Astrocyte (in vitro differentiated cells and primary cell): ENCODE measurements around the gene SIRT2. TPM values are rescaled to one million over a fixed set of nuclear protein-coding genes. Genes with fewer than 3 reads are reported as not detected.
A peak's percentile ranks its signal among the peaks of the same experiment; 100 is the strongest.
"Not testable (repeated sequence)": the region's sequence is repeated elsewhere in the genome, so short reads cannot be mapped to it uniquely, and the experiment has no call there.

ENCODE experiments used
- DNase-seq: peaks from one replicate; pipeline ENCODE4 v3.0.0-alpha.2; 2010; ENCODE audit warnings: low read depth
- FAIRE-seq: peaks from 2 replicates; lab custom pipeline; 2011; peaks lifted over from hg19 to GRCh38; lab: Jason Lieb, UNC
- H2AFZ ChIP-seq: 2 replicates; pipeline ENCODE4 v1.6.0; 2012; ENCODE audit warnings: low read depth, low read length, inconsistent platforms
- H3K27ac ChIP-seq: 2 replicates; pipeline ENCODE4 v1.5.1; 2011; ENCODE audit warnings: low read depth, low read length, inconsistent platforms
- H3K27me3 ChIP-seq: 2 replicates; pipeline ENCODE4 v1.6.0; 2011; ENCODE audit warnings: low read length, inconsistent platforms; ENCODE audit not compliant: insufficient read depth
- H3K36me3 ChIP-seq: 2 replicates; pipeline ENCODE4 v1.5.1; 2011; ENCODE audit warnings: low read length, inconsistent platforms; ENCODE audit not compliant: insufficient read depth
- H3K4me1 ChIP-seq: 2 replicates; pipeline ENCODE4 v1.5.1; 2011; ENCODE audit warnings: low read length, inconsistent platforms; ENCODE audit not compliant: insufficient read depth
- H3K4me2 ChIP-seq: 2 replicates; pipeline ENCODE4 v1.6.0; 2012; ENCODE audit warnings: low read length, inconsistent platforms
- H3K4me3 ChIP-seq: 2 replicates; pipeline ENCODE4 v1.5.1; 2011; ENCODE audit warnings: low read depth, mild to moderate bottlenecking, low read length, inconsistent platforms; ENCODE audit not compliant: insufficient read depth
- H3K79me2 ChIP-seq: 2 replicates; pipeline ENCODE4 v1.6.0; 2012; ENCODE audit warnings: mild to moderate bottlenecking, low read length, inconsistent platforms; ENCODE audit not compliant: insufficient read depth
- H3K9ac ChIP-seq: 2 replicates; pipeline ENCODE4 v1.6.0; 2012; ENCODE audit warnings: mild to moderate bottlenecking, low read length, inconsistent platforms
- H3K9me3 ChIP-seq: 2 replicates; pipeline ENCODE4 v1.5.1; 2012; ENCODE audit warnings: low read depth, mild to moderate bottlenecking, low read length, inconsistent platforms; ENCODE audit not compliant: insufficient read depth
- H4K20me1 ChIP-seq: 2 replicates; pipeline ENCODE4 v1.6.0; 2012; ENCODE audit warnings: low read length, inconsistent platforms; ENCODE audit not compliant: insufficient read depth
- H3K27ac Mint-ChIP-seq: one replicate; pipeline ENCODE4 v1.8.0; 2021; ENCODE audit warnings: mild to moderate bottlenecking, mixed read lengths; ENCODE audit not compliant: unreplicated experiment
- H3K27me3 Mint-ChIP-seq: one replicate; pipeline ENCODE4 v1.8.0; 2021; ENCODE audit warnings: low read depth, mixed read lengths; ENCODE audit not compliant: unreplicated experiment
- H3K36me3 Mint-ChIP-seq: one replicate; pipeline ENCODE4 v1.8.0; 2021; ENCODE audit warnings: low read depth, mixed read lengths; ENCODE audit not compliant: unreplicated experiment
- H3K4me1 Mint-ChIP-seq: one replicate; pipeline ENCODE4 v1.8.0; 2021; ENCODE audit warnings: low read depth, mixed read lengths; ENCODE audit not compliant: unreplicated experiment
- H3K4me3 Mint-ChIP-seq: one replicate; pipeline ENCODE4 v1.8.0; 2021; ENCODE audit warnings: mild to moderate bottlenecking, moderate library complexity, mixed read lengths; ENCODE audit not compliant: unreplicated experiment
- H3K9me3 Mint-ChIP-seq: one replicate; pipeline ENCODE4 v1.8.0; 2021; ENCODE audit warnings: mild to moderate bottlenecking, mixed read lengths; ENCODE audit not compliant: unreplicated experiment
- CTCF ChIP-seq: IDR thresholded peaks from 2 replicates; pipeline ENCODE4 v1.5.1; 2011; ENCODE audit warnings: low read depth, mild to moderate bottlenecking, inconsistent platforms, low read length, moderate library complexity; ENCODE audit not compliant: insufficient read depth
- EZH2 ChIP-seq: IDR thresholded peaks from 2 replicates; pipeline ENCODE4 v1.6.1; 2012; ENCODE audit warnings: mild to moderate bottlenecking, low read length, inconsistent platforms; ENCODE audit not compliant: insufficient read depth
- total RNA-seq: library from RNA; stranded (reverse); gene quantifications from 2 replicates; pipeline ENCODE4 v1.2.1, GENCODE V29; 2021

Gene SIRT2
- total RNA-seq, 1 donor from 2014 or later, result 35.7 TPM

DNA sequence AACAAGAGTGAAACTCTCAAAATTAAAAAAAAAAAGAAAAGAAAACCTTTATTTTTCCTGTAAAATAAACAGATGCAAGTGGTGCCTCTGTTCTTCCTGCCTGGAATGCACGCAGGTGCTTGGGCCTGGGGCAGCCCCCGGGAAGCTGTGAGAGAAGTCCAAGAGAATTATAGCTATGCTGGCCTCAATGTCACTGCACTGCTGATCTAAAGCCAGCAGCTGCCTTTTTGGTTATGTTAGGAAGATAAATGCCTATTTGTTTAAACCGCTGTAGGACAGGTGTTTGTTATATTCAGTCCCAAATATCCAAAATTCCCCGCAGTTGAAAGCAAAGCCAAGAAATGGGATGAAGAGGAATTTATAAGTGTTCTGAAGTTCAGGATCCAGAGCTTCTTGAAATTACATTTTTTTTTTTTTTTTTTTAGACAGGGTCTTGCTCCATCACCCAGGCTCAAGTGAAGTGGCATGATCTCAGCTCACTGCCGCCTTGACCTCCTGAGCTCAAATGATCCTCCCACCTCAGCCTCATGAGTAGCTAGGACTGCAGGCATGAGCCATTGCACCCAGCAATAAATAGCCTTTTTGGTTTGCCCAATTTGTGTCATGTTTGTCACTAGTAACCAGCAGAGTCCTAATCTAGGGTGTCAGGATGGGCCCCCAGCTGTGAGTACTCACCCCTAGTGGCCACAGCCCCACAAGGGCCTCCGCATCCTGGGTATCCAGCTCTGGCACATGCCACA, 23.6 kb downstream of the SIRT2 start:
- Histone ChIP-seq H3K27ac (no peak overlapping the region), H3K4me1 (no peaks in the 10 kb centered on the region), H3K79me2 (no peaks in the 10 kb centered on the region), H3K9me3 (no peaks in the 10 kb centered on the region), H3K9ac (no peak overlapping the region), H4K20me1 (no peaks in the 10 kb centered on the region), H3K4me3 (no peak overlapping the region), H3K36me3 (no peaks in the 10 kb centered on the region), H2AFZ (no peak overlapping the region), H3K4me2 (no peak overlapping the region), H3K27me3 (no peaks in the 10 kb centered on the region)
- TF ChIP-seq CTCF (no peak), EZH2 (no peak)
- Mint-ChIP-seq H3K4me1 (no peaks in the 10 kb centered on the region), H3K36me3 (peaks cover 3% of the 10 kb centered on the region), H3K27ac (no peak overlapping the region), H3K9me3 (no peaks in the 10 kb centered on the region), H3K4me3 (no peak overlapping the region), H3K27me3 (peaks cover 4% of the 10 kb centered on the region)
- no peak for FAIRE-seq
- DNase-seq, result no peak

- H3K27me3 Mint-ChIP-seq, H3K36me3 ChIP-seq, H3K27ac Mint-ChIP-seq: not testable (repeated sequence)
Measured at GRCh38 chr19:38873400-38873799, 26.0 kb downstream of the SIRT2 start.

GRCh38 chr19:38870612-38871011, 28.8 kb downstream of the SIRT2 start:
- peaks cover 3% of the 10 kb centered on the region for H3K4me1 ChIP-seq
- no peak overlapping the region for H2AFZ ChIP-seq
- H3K27ac ChIP-seq, result no peak overlapping the region
- H4K20me1 ChIP-seq, result no peaks in the 10 kb centered on the region
- peaks cover 4% of the 10 kb centered on the region for H3K4me1 Mint-ChIP-seq
- H3K9ac ChIP-seq, result no peak overlapping the region
- peaks cover 8% of the 10 kb centered on the region for H3K27me3 Mint-ChIP-seq
- FAIRE-seq, result no peak
- no peaks in the 10 kb centered on the region for H3K9me3 Mint-ChIP-seq
- H3K79me2 ChIP-seq, result no peaks in the 10 kb centered on the region
- no peak overlapping the region for H3K4me3 Mint-ChIP-seq
- no peaks in the 10 kb centered on the region for H3K9me3 ChIP-seq
- H3K4me2 ChIP-seq, result peak overlapping the region; percentile 88
- no peak overlapping the region for H3K27ac Mint-ChIP-seq
- H3K27me3 ChIP-seq, result no peaks in the 10 kb centered on the region
- TF ChIP-seq EZH2 (no peak), CTCF (no peak)
- H3K36me3 Mint-ChIP-seq, result no peaks in the 10 kb centered on the region
- no peak for DNase-seq
- no peaks in the 10 kb centered on the region for H3K36me3 ChIP-seq
- H3K4me3 ChIP-seq, result no peak overlapping the region

More at GRCh38 chr19:38873400-38873799, 26.0 kb downstream of the SIRT2 start:
- H3K4me1 Mint-ChIP-seq, H3K9ac ChIP-seq, FAIRE-seq, H3K9me3 ChIP-seq, DNase-seq, H4K20me1 ChIP-seq, H3K4me2 ChIP-seq, H3K79me2 ChIP-seq, H2AFZ ChIP-seq, H3K4me3 ChIP-seq, H3K27ac ChIP-seq, H3K4me3 Mint-ChIP-seq, H3K27me3 ChIP-seq, H3K4me1 ChIP-seq, H3K9me3 Mint-ChIP-seq, H3K36me3 Mint-ChIP-seq: not testable (repeated sequence)
